ENCODE results near the gene GRM7. TPM values are rescaled to one million over a fixed set of nuclear protein-coding genes. Genes with fewer than 3 reads are reported as not detected.

GRM7 gene
- total and polyA plus RNA-seq, 4 donors: 0.08 to 0.33 TPM; not detected in 2

DNA sequence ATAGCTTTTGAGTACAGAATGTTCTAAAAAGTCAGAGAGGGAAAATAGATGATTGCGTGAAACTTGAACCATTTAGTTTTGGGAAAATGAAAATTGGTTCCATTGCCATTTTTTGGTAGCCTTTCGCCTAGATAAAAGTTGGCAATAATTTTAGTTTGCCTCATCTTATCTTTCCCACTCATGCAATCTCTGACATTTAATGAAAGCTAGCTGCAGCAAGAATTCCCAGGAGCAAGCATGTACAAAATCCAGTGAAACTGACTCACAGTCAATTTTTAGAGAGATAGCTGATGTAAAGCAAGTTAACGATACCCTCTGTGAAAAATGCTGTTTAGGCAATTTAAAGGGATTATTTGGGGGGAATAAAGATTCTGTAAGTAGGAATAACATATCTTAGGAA, 797.4 kb downstream of the GRM7 start:
- Histone ChIP-seq H3K9me3 (ENCODE audit: control insufficient read depth in 4 of 4, low read length in 3 of 4) (no peaks in the 10 kb centered on the region), H3K27me3 (ENCODE audit: control insufficient read depth in 4 of 4, insufficient read depth in 4 of 4, low read length in 3 of 4) (no peaks in the 10 kb centered on the region), H3K4me1 (ENCODE audit: control insufficient read depth in 4 of 4, insufficient read depth in 4 of 4, low read length in 3 of 4) (no peaks in the 10 kb centered on the region), H3K4me3 (ENCODE audit: low read depth in 1 of 3, low read length in 3 of 3) (no peak overlapping the region), H3K27ac (ENCODE audit: low read depth in 1 of 2, low read length in 2 of 2) (no peak overlapping the region), H3K36me3 (ENCODE audit: control insufficient read depth in 4 of 4, insufficient read depth in 3 of 4, low read depth in 1 of 4, low read length in 3 of 4) (no peaks in the 10 kb centered on the region), H3K9ac (ENCODE audit: low read depth in 1 of 2, low read length in 2 of 2) (no peak overlapping the region)
- no peak for DNase-seq (ENCODE audit: low spot score)
- TF ChIP-seq, protein P1, sequence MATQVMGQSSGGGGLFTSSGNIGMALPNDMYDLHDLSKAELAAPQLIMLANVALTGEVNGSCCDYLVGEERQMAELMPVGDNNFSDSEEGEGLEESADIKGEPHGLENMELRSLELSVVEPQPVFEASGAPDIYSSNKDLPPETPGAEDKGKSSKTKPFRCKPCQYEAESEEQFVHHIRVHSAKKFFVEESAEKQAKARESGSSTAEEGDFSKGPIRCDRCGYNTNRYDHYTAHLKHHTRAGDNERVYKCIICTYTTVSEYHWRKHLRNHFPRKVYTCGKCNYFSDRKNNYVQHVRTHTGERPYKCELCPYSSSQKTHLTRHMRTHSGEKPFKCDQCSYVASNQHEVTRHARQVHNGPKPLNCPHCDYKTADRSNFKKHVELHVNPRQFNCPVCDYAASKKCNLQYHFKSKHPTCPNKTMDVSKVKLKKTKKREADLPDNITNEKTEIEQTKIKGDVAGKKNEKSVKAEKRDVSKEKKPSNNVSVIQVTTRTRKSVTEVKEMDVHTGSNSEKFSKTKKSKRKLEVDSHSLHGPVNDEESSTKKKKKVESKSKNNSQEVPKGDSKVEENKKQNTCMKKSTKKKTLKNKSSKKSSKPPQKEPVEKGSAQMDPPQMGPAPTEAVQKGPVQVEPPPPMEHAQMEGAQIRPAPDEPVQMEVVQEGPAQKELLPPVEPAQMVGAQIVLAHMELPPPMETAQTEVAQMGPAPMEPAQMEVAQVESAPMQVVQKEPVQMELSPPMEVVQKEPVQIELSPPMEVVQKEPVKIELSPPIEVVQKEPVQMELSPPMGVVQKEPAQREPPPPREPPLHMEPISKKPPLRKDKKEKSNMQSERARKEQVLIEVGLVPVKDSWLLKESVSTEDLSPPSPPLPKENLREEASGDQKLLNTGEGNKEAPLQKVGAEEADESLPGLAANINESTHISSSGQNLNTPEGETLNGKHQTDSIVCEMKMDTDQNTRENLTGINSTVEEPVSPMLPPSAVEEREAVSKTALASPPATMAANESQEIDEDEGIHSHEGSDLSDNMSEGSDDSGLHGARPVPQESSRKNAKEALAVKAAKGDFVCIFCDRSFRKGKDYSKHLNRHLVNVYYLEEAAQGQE (IDR thresholded peaks at IDR 0.05): no peak
- TF ChIP-seq GABPA (IDR thresholded peaks at IDR 0.05 in 1 of 2, conservative IDR thresholded peaks at IDR 0.05 in 1 of 2) (no peak), EGR1 (IDR thresholded peaks at IDR 0.05; ENCODE audit: low read depth in 2 of 2) (no peak), TAF1 (conservative IDR thresholded peaks at IDR 0.05) (no peak), RAD21 (IDR thresholded peaks at IDR 0.05) (no peak), HNF4G (IDR thresholded peaks at IDR 0.05) (no peak), HNF4A (conservative IDR thresholded peaks at IDR 0.05) (no peak), NR2F2 (IDR thresholded peaks at IDR 0.05) (no peak), FOXA1 (IDR thresholded peaks at IDR 0.05) (no peak), RXRA (IDR thresholded peaks at IDR 0.05) (no peak), SP1 (IDR thresholded peaks at IDR 0.05) (no peak)
- TF ChIP-seq, protein P2, sequence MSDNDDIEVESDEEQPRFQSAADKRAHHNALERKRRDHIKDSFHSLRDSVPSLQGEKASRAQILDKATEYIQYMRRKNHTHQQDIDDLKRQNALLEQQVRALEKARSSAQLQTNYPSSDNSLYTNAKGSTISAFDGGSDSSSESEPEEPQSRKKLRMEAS (IDR thresholded peaks at IDR 0.05): no peak
- TF ChIP-seq, protein P3, sequence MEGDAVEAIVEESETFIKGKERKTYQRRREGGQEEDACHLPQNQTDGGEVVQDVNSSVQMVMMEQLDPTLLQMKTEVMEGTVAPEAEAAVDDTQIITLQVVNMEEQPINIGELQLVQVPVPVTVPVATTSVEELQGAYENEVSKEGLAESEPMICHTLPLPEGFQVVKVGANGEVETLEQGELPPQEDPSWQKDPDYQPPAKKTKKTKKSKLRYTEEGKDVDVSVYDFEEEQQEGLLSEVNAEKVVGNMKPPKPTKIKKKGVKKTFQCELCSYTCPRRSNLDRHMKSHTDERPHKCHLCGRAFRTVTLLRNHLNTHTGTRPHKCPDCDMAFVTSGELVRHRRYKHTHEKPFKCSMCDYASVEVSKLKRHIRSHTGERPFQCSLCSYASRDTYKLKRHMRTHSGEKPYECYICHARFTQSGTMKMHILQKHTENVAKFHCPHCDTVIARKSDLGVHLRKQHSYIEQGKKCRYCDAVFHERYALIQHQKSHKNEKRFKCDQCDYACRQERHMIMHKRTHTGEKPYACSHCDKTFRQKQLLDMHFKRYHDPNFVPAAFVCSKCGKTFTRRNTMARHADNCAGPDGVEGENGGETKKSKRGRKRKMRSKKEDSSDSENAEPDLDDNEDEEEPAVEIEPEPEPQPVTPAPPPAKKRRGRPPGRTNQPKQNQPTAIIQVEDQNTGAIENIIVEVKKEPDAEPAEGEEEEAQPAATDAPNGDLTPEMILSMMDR (IDR thresholded peaks at IDR 0.05; ENCODE audit: low read depth, low read length, missing input control): no peak
- TF ChIP-seq, protein P4, sequence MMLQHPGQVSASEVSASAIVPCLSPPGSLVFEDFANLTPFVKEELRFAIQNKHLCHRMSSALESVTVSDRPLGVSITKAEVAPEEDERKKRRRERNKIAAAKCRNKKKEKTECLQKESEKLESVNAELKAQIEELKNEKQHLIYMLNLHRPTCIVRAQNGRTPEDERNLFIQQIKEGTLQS (IDR thresholded peaks at IDR 0.05): no peak
- WGBS: 87% methylated on average over 3 of the region's 3 CpGs

DNA sequence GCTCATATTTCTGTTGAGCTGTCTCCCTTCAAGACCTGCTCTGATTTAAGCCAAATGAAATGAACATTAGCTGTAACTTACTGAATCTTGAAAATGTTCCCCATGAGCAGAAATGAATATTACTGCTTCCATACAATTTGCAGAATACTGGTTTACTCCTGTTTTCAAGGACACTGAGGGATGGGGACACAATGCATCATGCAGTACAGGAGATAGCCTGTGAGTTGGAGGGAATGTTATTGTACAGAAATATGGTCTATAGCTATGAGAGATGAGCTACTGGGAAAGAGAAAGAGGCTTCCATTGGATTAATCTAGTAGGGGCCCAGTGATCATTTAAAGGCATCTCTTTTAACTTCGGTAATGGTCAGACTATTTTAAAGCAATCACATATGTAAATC, 798.2 kb downstream of the GRM7 start:
- TF ChIP-seq YY1 (IDR thresholded peaks at IDR 0.05) (no peak), FOXA1 (IDR thresholded peaks at IDR 0.05) (no peak), HNF4A (conservative IDR thresholded peaks at IDR 0.05) (no peak)
- H3K27ac ChIP-seq (ENCODE audit: low read depth in 1 of 2, low read length in 2 of 2): no peak overlapping the region
- H3K27me3 ChIP-seq (ENCODE audit: control insufficient read depth in 4 of 4, insufficient read depth in 4 of 4, low read length in 3 of 4): no peaks in the 10 kb centered on the region
- no peak overlapping the region for H3K9ac ChIP-seq (ENCODE audit: low read depth in 1 of 2, low read length in 2 of 2)
- H3K36me3 ChIP-seq (ENCODE audit: control insufficient read depth in 4 of 4, insufficient read depth in 3 of 4, low read depth in 1 of 4, low read length in 3 of 4): no peaks in the 10 kb centered on the region
- WGBS: 88% methylated on average over 1 of the region's 1 CpG
- H3K4me1 ChIP-seq (ENCODE audit: control insufficient read depth in 4 of 4, insufficient read depth in 4 of 4, low read length in 3 of 4): no peaks in the 10 kb centered on the region
- H3K9me3 ChIP-seq (ENCODE audit: control insufficient read depth in 4 of 4, low read length in 3 of 4): no peaks in the 10 kb centered on the region
- no peak overlapping the region for H3K4me3 ChIP-seq (ENCODE audit: low read depth in 1 of 3, low read length in 3 of 3)
- DNase-seq (ENCODE audit: low spot score): no peak

All from liver (tissue), 9 donors.